ENCODE measurements around the gene ZNF709.
"Not testable (repeated sequence)": the region's sequence is repeated elsewhere in the genome, so short reads cannot be mapped to it uniquely, and the experiment has no call there.

ZNF709 gene

GRCh38 chr19:12450844-12451243, 33.8 kb downstream of the ZNF709 start:
- no peak for TF ChIP-seq CTCF (IDR thresholded peaks at IDR 0.05; ENCODE audit: insufficient read depth, missing control alignments)
- DNase-seq (ENCODE audit: insufficient read length, low spot score): no peak
- FAIRE-seq: no peak

GRCh38 chr19:12448808-12449207, 35.8 kb downstream of the ZNF709 start:
- TF ChIP-seq CTCF (IDR thresholded peaks at IDR 0.05; ENCODE audit: insufficient read depth, missing control alignments): no peak
- DNase-seq (ENCODE audit: insufficient read length, low spot score) (no peak), FAIRE-seq (no peak)

- no peak for TF ChIP-seq CTCF (IDR thresholded peaks at IDR 0.05; ENCODE audit: insufficient read depth, missing control alignments)
- FAIRE-seq (no peak), DNase-seq (ENCODE audit: insufficient read length, low spot score) (peak; percentile 62)
These were observed 43.9 kb downstream of the ZNF709 start, which contains the start of gene ZNF443 for GRCh38 chr19:12440541-12441316. TSS of gene ZNF443 (minus strand) at chr19:12441021. CDS start at chr19:12440914, 107 bp downstream.

GRCh38 chr19:12439686-12440540, 44.7 kb downstream of the ZNF709 start:
- not testable (repeated sequence) for FAIRE-seq; DNase-seq (ENCODE audit: insufficient read length, low spot score)

GRCh38 chr19:12430726-12431299, 53.8 kb downstream of the ZNF709 start:
- not testable (repeated sequence) for FAIRE-seq; DNase-seq (ENCODE audit: insufficient read length, low spot score)

- no peak for DNase-seq (ENCODE audit: insufficient read length, low spot score)
- no peak for TF ChIP-seq CTCF (IDR thresholded peaks at IDR 0.05; ENCODE audit: insufficient read depth, missing control alignments)
- FAIRE-seq: no peak
These were observed 58.7 kb downstream of the ZNF709 start for GRCh38 chr19:12425888-12426274.

GRCh38 chr19:12425236-12425887, 59.3 kb downstream of the ZNF709 start:
- TF ChIP-seq CTCF (IDR thresholded peaks at IDR 0.05; ENCODE audit: insufficient read depth, missing control alignments): no peak
- FAIRE-seq (no peak), DNase-seq (ENCODE audit: insufficient read length, low spot score) (no peak)

- FAIRE-seq; DNase-seq (ENCODE audit: insufficient read length, low spot score): not testable (repeated sequence)
These were observed 67.3 kb downstream of the ZNF709 start for GRCh38 chr19:12417273-12417672.

All from D721Med (cell line).